ENCODE results near the gene GMCL1. TPM values are rescaled to one million over a fixed set of nuclear protein-coding genes. Genes with fewer than 3 reads are reported as not detected.

Gene GMCL1
- total and polyA plus RNA-seq, 2 donors from 2014 or later: 6.3 to 14.0 TPM

DNA sequence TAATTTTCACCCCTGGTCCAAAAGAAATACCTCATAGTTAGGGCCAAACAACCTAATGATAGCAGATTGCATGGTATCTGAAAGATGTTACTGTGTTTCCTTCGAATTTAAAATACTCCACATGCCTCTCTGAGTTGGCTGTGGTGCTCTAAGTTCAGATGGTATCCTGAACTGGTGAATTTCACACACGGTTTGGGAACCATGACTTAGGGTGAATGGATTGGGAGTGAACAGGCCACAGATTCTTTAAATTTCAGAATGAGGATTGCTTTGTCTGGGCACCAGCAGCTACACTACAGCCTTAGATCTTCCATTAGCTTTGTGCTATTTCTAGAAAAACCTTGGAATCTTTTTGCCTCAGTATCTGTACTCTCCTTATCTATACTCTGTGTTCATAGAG, 6.2 kb downstream of the GMCL1 start:
- H3K27ac ChIP-seq (ENCODE audit: low read depth in 2 of 2, low read length in 2 of 2): no peak overlapping the region
- no peak for FAIRE-seq
- no peak overlapping the region for H3K4me3 ChIP-seq (ENCODE audit: low read length in 3 of 3)
- peaks cover 0 to 2% (median 2%) of the 10 kb centered on the region in 3 donors for H3K36me3 ChIP-seq (ENCODE audit: control insufficient read depth in 2 of 3, insufficient read depth in 3 of 3, low read length in 3 of 3)
- peaks cover 0 to 2% (median 0%) of the 10 kb centered on the region in 3 donors for H3K4me1 ChIP-seq (ENCODE audit: control insufficient read depth in 2 of 3, insufficient read depth in 2 of 3, low read depth in 1 of 3, low read length in 3 of 3)
- intact Hi-C loops (cut with DNase I): no loop called here
- H3K9ac ChIP-seq (ENCODE audit: low read length in 3 of 3): no peak overlapping the region
- H3K9me3 ChIP-seq (ENCODE audit: control insufficient read depth in 2 of 3, insufficient read depth in 1 of 3, low read length in 3 of 3): no peaks in the 10 kb centered on the region
- TF ChIP-seq, protein P1, sequence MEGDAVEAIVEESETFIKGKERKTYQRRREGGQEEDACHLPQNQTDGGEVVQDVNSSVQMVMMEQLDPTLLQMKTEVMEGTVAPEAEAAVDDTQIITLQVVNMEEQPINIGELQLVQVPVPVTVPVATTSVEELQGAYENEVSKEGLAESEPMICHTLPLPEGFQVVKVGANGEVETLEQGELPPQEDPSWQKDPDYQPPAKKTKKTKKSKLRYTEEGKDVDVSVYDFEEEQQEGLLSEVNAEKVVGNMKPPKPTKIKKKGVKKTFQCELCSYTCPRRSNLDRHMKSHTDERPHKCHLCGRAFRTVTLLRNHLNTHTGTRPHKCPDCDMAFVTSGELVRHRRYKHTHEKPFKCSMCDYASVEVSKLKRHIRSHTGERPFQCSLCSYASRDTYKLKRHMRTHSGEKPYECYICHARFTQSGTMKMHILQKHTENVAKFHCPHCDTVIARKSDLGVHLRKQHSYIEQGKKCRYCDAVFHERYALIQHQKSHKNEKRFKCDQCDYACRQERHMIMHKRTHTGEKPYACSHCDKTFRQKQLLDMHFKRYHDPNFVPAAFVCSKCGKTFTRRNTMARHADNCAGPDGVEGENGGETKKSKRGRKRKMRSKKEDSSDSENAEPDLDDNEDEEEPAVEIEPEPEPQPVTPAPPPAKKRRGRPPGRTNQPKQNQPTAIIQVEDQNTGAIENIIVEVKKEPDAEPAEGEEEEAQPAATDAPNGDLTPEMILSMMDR (IDR thresholded peaks at IDR 0.05; ENCODE audit: borderline replicate concordance, extremely low read depth, insufficient read depth): no peak
- H3K27me3 ChIP-seq (ENCODE audit: control insufficient read depth, insufficient read depth, low read length): no peaks in the 10 kb centered on the region
- no peak for DNase-seq

DNA sequence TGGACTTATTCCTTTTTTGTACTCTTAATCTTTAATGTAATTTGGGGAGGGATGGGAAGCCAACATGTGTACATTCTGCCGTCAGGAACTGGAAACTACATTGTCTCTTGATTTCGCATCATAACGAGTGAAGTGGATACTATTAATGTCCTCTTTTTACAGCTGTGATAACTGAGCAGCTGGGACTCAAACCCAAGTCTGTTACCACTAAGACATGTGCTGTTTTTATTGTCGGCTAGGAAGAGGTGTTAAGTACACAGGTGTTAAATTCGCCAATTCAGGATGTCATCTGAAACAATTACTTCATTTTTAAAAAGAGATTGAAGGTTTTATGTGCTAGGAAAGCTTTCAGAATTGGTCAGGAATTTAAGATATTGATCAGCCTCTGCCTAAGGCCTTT, 6.9 kb downstream of the GMCL1 start:
- H3K36me3 ChIP-seq (ENCODE audit: control insufficient read depth in 2 of 3, insufficient read depth in 3 of 3, low read length in 3 of 3): peaks cover 2% of the 10 kb centered on the region in 3 donors
- FAIRE-seq (no peak), DNase-seq (no peak)
- no peak overlapping the region for H3K4me3 ChIP-seq (ENCODE audit: low read length in 3 of 3)
- H3K27ac ChIP-seq (ENCODE audit: low read depth in 2 of 2, low read length in 2 of 2): no peak overlapping the region
- no peaks in the 10 kb centered on the region for H3K9me3 ChIP-seq (ENCODE audit: control insufficient read depth in 2 of 3, insufficient read depth in 1 of 3, low read length in 3 of 3)
- intact Hi-C loops (cut with DNase I): no loop called here
- TF ChIP-seq, protein P1 (IDR thresholded peaks at IDR 0.05; ENCODE audit: borderline replicate concordance, extremely low read depth, insufficient read depth): no peak
- H3K27me3 ChIP-seq (ENCODE audit: control insufficient read depth, insufficient read depth, low read length): no peaks in the 10 kb centered on the region
- no peak overlapping the region for H3K9ac ChIP-seq (ENCODE audit: low read length in 3 of 3)
- peaks cover 0 to 2% (median 0%) of the 10 kb centered on the region in 3 donors for H3K4me1 ChIP-seq (ENCODE audit: control insufficient read depth in 2 of 3, insufficient read depth in 2 of 3, low read depth in 1 of 3, low read length in 3 of 3)

DNA sequence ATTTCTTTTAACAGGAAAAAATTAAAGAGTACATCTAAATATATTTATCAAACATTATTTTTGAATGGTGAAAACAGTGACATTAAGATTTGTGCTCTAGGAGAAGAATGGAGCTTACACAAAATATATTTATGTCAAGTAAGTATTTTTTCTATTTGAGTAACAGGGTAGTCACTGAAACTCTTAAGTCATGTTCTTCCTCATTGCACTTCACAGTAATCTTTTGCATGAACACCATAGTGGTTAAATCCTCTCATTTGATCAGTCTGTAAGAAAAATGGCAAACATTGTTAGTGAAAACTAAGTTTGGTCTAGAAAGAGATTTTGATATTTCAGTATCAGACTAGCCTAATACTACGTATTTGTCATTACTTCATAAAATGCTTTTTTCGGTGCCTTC, 8.1 kb downstream of the GMCL1 start:
- Histone ChIP-seq H3K9ac (ENCODE audit: low read length in 3 of 3) (no peak overlapping the region), H3K27me3 (ENCODE audit: control insufficient read depth, insufficient read depth, low read length) (no peaks in the 10 kb centered on the region), H3K27ac (ENCODE audit: low read depth in 2 of 2, low read length in 2 of 2) (no peak overlapping the region), H3K4me3 (ENCODE audit: low read length in 3 of 3) (no peak overlapping the region), H3K36me3 (ENCODE audit: control insufficient read depth in 2 of 3, insufficient read depth in 3 of 3, low read length in 3 of 3) (peaks cover 2 to 7% (median 2%) of the 10 kb centered on the region in 3 donors), H3K4me1 (ENCODE audit: control insufficient read depth in 2 of 3, insufficient read depth in 2 of 3, low read depth in 1 of 3, low read length in 3 of 3) (peaks cover 0 to 2% (median 0%) of the 10 kb centered on the region in 3 donors), H3K9me3 (ENCODE audit: control insufficient read depth in 2 of 3, insufficient read depth in 1 of 3, low read length in 3 of 3) (no peaks in the 10 kb centered on the region)
- intact Hi-C loops (cut with DNase I): no loop called here
- TF ChIP-seq, protein P1 (IDR thresholded peaks at IDR 0.05; ENCODE audit: borderline replicate concordance, extremely low read depth, insufficient read depth): no peak
- FAIRE-seq: no peak
- DNase-seq: no peak

DNA sequence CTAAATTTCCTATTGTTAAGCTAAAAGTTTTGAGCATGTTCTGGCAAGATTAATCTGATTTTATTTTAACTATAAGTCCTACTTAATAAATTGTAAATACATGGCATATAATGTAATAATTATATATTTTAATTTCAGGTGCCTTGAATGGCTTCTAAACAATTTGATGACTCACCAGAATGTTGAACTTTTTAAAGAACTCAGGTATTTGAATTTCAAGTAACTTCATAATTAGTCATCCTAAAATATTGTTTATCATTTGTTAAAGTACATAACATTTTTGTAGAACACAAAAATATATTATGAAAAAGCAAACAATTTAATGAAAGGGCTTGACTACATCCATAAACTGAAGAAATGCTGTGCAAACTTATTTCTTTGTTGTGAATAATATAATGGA, 14.5 kb downstream of the GMCL1 start:
- Histone ChIP-seq H3K9ac (ENCODE audit: low read length in 3 of 3) (no peak overlapping the region), H3K27me3 (ENCODE audit: control insufficient read depth, insufficient read depth, low read length) (no peaks in the 10 kb centered on the region), H3K4me3 (ENCODE audit: low read length in 3 of 3) (no peak overlapping the region), H3K4me1 (ENCODE audit: control insufficient read depth in 2 of 3, insufficient read depth in 2 of 3, low read depth in 1 of 3, low read length in 3 of 3) (no peaks in the 10 kb centered on the region), H3K36me3 (ENCODE audit: control insufficient read depth in 2 of 3, insufficient read depth in 3 of 3, low read length in 3 of 3) (peaks cover 6 to 21% (median 8%) of the 10 kb centered on the region in 3 donors), H3K27ac (ENCODE audit: low read depth in 2 of 2, low read length in 2 of 2) (no peak overlapping the region), H3K9me3 (ENCODE audit: control insufficient read depth in 2 of 3, insufficient read depth in 1 of 3, low read length in 3 of 3) (no peaks in the 10 kb centered on the region)
- FAIRE-seq: no peak
- no peak for DNase-seq
- intact Hi-C loops (cut with DNase I): no loop called here
- TF ChIP-seq, protein P1 (IDR thresholded peaks at IDR 0.05; ENCODE audit: borderline replicate concordance, extremely low read depth, insufficient read depth): no peak
